GM12878 (cell line): ENCODE results near the gene SERPINB13. TPM values are rescaled to one million over a fixed set of nuclear protein-coding genes. Genes with fewer than 3 reads are reported as not detected.

Experiments used
- ATAC-seq: fragments of 200-7000 bp; cut with Tn5 transposase; 3 replicates; pipeline ENCODE4 v1.9.1; 2020; ENCODE audit warnings: mild to moderate bottlenecking, moderate library complexity
- BruUV-seq: library from RNA; stranded (reverse); fragments of 400-500 nt; replicated peaks from 2 replicates; lab custom pipeline; 2021; lab: Mats Ljungman, UMichigan
- CTCF ChIA-PET: fragments of 300-600 bp; sonication (Branson Sonifier 250); formaldehyde crosslinking; extraction: SDS; loops from one replicate; lab custom pipeline; 2021; ENCODE audit warnings: inconsistent platforms; lab: Yijun Ruan, JAX
- POLR2A ChIA-PET: fragments of 350-600 bp; formaldehyde crosslinking; extraction: SDS; loops from one replicate; lab custom pipeline; 2021; ENCODE audit warnings: inconsistent platforms; lab: Charles Lee
- RAD21 ChIA-PET: fragments of 300-600 bp; sonication (Branson Sonifier 250); formaldehyde crosslinking; loops from one replicate; lab custom pipeline; 2023; ENCODE audit warnings: antibody characterized with exemption; ENCODE audit not compliant: unreplicated experiment; lab: Charles Lee
- SMC1A ChIA-PET: fragments of 300-600 bp; sonication (Branson Sonifier 250); formaldehyde crosslinking; loops from one replicate; lab custom pipeline; 2023; ENCODE audit not compliant: unreplicated experiment, uncharacterized antibody; lab: Charles Lee
- DNase-seq: peaks from one replicate; pipeline ENCODE4 v3.0.0-alpha.2; 2011; ENCODE audit warnings: low read depth, low spot score
- FAIRE-seq: peaks from 3 replicates; lab custom pipeline; 2011; peaks lifted over from hg19 to GRCh38; lab: Jason Lieb, UNC
- H2AFZ ChIP-seq: 2 replicates; pipeline ENCODE4 v1.6.0; 2011; ENCODE audit warnings: low read depth, low read length, control low read depth; ENCODE audit not compliant: control insufficient read depth
- H3K27ac ChIP-seq: 2 replicates; pipeline ENCODE4 v1.5.1; 2011; ENCODE audit warnings: control low read depth; ENCODE audit not compliant: control insufficient read depth, insufficient read depth
- H3K27me3 ChIP-seq, 2 experiments: replicated peaks in 1 of 2; 2 replicates each; pipeline versions ENCODE4 v1.6.0 to v1.6.1; 2011; ENCODE audit warnings: low read length in 1 of 2; ENCODE audit not compliant: control insufficient read depth in 2 of 2, insufficient read depth in 2 of 2
- H3K36me3 ChIP-seq, 2 experiments: 2 replicates each; pipeline ENCODE4 v1.5.1; 2011; ENCODE audit warnings: low read length in 1 of 2; ENCODE audit not compliant: control insufficient read depth in 2 of 2, insufficient read depth in 2 of 2
- H3K4me1 ChIP-seq: 2 replicates; pipeline ENCODE4 v1.6.1; 2011; ENCODE audit warnings: mild to moderate bottlenecking, low read length, moderate library complexity, mixed read lengths; ENCODE audit not compliant: control insufficient read depth, insufficient read depth
- H3K4me2 ChIP-seq: 2 replicates; pipeline ENCODE4 v1.6.0; 2011; ENCODE audit warnings: control low read depth; ENCODE audit not compliant: control insufficient read depth, insufficient read depth
- H3K4me3 ChIP-seq: fragments of 200-600 bp; sonication (generic); 2 replicates; pipeline ENCODE4 v1.5.1; 2016
- H3K79me2 ChIP-seq: 2 replicates; pipeline ENCODE4 v1.6.0; 2011; ENCODE audit warnings: low read length; ENCODE audit not compliant: control insufficient read depth, insufficient read depth
- H3K9ac ChIP-seq: 2 replicates; pipeline ENCODE4 v1.8.0; 2011; ENCODE audit warnings: low read length, control low read depth, mixed read lengths; ENCODE audit not compliant: control insufficient read depth, insufficient read depth
- H3K9me3 ChIP-seq: replicated peaks from 3 replicates; pipeline ENCODE4 v1.5.1; 2011; ENCODE audit warnings: mild to moderate bottlenecking, low read length; ENCODE audit not compliant: control insufficient read depth, insufficient read depth
- H4K20me1 ChIP-seq: 2 replicates; pipeline ENCODE4 v1.6.0; 2011; ENCODE audit not compliant: control insufficient read depth, insufficient read depth
- BHLHE40 ChIP-seq, 2 experiments: fragments of 450-650 bp in 1 of 2; IDR thresholded peaks; 2 replicates each; pipeline ENCODE4 v1.6.1; 2011 to 2017; ENCODE audit warnings: low read depth in 2 of 2, borderline replicate concordance in 1 of 2, improper control_type of control experiment in 1 of 2, low read length in 1 of 2, mild to moderate bottlenecking in 1 of 2
- GABPA ChIP-seq: IDR thresholded peaks from 2 replicates; pipeline ENCODE4 v1.6.1; 2014; ENCODE audit warnings: antibody characterized with exemption, low read depth, mild to moderate bottlenecking, inconsistent platforms
- POLR2AphosphoS5 ChIP-seq: IDR thresholded peaks from 2 replicates; pipeline ENCODE4 v1.6.1; 2011; ENCODE audit warnings: mild to moderate bottlenecking, low read length, inconsistent platforms
- SPI1 ChIP-seq: IDR thresholded peaks from 2 replicates; pipeline ENCODE4 v1.6.1; 2011; ENCODE audit warnings: low read depth, mild to moderate bottlenecking, low read length, moderate library complexity, borderline replicate concordance; ENCODE audit not compliant: insufficient read depth
- SREBF2 ChIP-seq: IDR thresholded peaks from 2 replicates; pipeline ENCODE4 v1.6.1; 2012; ENCODE audit warnings: mild to moderate bottlenecking, low read length
- STAT1 ChIP-seq: fragments of 450-650 bp; conservative IDR thresholded peaks from 2 replicates; pipeline ENCODE4 v1.6.1; 2014; ENCODE audit warnings: antibody characterized with exemption, mild to moderate bottlenecking
- SUPT20H ChIP-seq: IDR thresholded peaks from 2 replicates; pipeline ENCODE4 v1.6.1; 2011; ENCODE audit warnings: low read depth, mild to moderate bottlenecking, low read length, moderate library complexity, borderline replicate concordance; ENCODE audit not compliant: control insufficient read depth
- SUZ12 ChIP-seq: fragments of 200-600 bp; sonication (generic); IDR thresholded peaks from one replicate; pipeline ENCODE4 v1.6.1; 2018; ENCODE audit warnings: antibody characterized with exemption, mild to moderate bottlenecking; ENCODE audit not compliant: unreplicated experiment
- TCF12 ChIP-seq: IDR thresholded peaks from 2 replicates; pipeline ENCODE4 v1.6.1; 2011; ENCODE audit warnings: low read depth, mild to moderate bottlenecking, low read length
- WGBS: methylation state at CpG from one replicate; pipeline ENCODE4 v1.1.6; 2016; ENCODE audit warnings: low lambda C conversion rate; ENCODE audit not compliant: insufficient replicate concordance, insufficient coverage; ENCODE audit errors: missing lambda C conversion rate; 5-methylcytosine and 5-hydroxymethylcytosine counted together
- in situ Hi-C: fragments of 300-500 bp; cut with MboI; formaldehyde crosslinking; loops from 9 replicates; pipeline ENCODE4 v1.14.3; 2018; ENCODE audit warnings: mixed read lengths
- intact Hi-C: fragments of 100-400 bp; cut with micrococcal nuclease; formaldehyde crosslinking; loops from one replicate; pipeline ENCODE4 v1.14.2; 2022; ENCODE audit not compliant: unreplicated experiment
- polyA plus RNA-seq, 11 experiments: library from polyadenylated mRNA; depleted of rRNA in 4 of 11; unstranded in 6 of 11; stranded (reverse) in 5 of 11; fragments of >200 nt; fragmentation: Nextera tagmentation in 4 of 11; fragmentation: Illumina TruSeq in 1 of 11; extraction: Ambion mirVana in 4 of 11; extraction: Trizol in 1 of 11; gene quantifications; 1 replicate in 1 of 11; 2 replicates in 10 of 11; pipeline versions ENCODE4 v1.2.1 to v1.2.3, GENCODE V29; 2011 to 2016; ENCODE audit warnings: inconsistent platforms in 2 of 11, missing spikeins in 2 of 11, low read depth in 1 of 11
- total RNA-seq, 4 experiments: library from RNA; depleted of rRNA in 3 of 4; stranded (reverse); fragments of >200 nt in 3 of 4; fragmentation: Illumina TruSeq in 1 of 4; extraction: Trizol in 1 of 4; gene quantifications; 2 replicates each; pipeline versions ENCODE4 v1.2.1 to v1.2.3, GENCODE V29; 2013 to 2021
- TF ChIP-seq, protein P1 (sequence below): IDR thresholded peaks from 2 replicates; pipeline ENCODE4 v1.6.1; 2011; ENCODE audit warnings: low read depth, mild to moderate bottlenecking, low read length, moderate library complexity, borderline replicate concordance; ENCODE audit errors: extremely low read depth
- TF ChIP-seq, protein P2 (sequence below): IDR thresholded peaks from 2 replicates; pipeline ENCODE4 v1.6.1; 2012; ENCODE audit warnings: improper control_type of control experiment, low read depth, low read length; ENCODE audit not compliant: insufficient replicate concordance
- TF ChIP-seq, protein P3 (sequence below): fragments of 150-350 bp; IDR thresholded peaks from 2 replicates; pipeline ENCODE4 v1.6.1; 2014; ENCODE audit warnings: mild to moderate bottlenecking, low read depth, low read length
- TF ChIP-seq, protein P4 (sequence below): fragments of 450-650 bp; IDR thresholded peaks from 2 replicates; pipeline ENCODE4 v1.6.1; 2016; ENCODE audit warnings: mild to moderate bottlenecking, moderate library complexity, borderline replicate concordance

SERPINB13 gene
- total and polyA plus RNA-seq, 10 of the 15 experiments (the other 5 are each of a cell fraction or from before 2014, with no cell fraction given), result not detected

DNA sequence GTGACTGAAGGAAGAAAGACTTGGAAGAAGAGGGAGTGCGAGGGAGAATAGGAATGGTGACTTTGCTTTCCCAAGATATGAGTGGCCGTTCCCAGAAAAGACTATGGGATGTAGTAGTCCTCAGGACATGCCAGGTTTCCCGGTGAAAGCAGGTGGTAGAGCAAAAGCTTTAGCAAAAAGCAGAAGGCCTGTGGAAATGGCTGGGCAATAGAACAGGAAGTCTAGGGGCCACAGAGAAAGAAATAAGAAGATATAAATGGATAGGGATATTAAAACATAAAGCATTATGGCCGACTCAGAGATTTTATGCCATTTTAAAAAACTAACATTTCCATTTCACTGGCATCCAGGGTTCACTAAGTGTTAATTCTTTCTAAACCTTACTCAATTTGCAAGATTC lies 1.2 kb upstream of the SERPINB13 start:
- H3K27ac ChIP-seq, result no peak overlapping the region
- no peaks in the 10 kb centered on the region for H3K36me3 ChIP-seq
- H3K4me3 ChIP-seq, result no peak overlapping the region
- H3K27me3 ChIP-seq, result peaks cover 0 to 3% of the 10 kb centered on the region in 2 experiments; a peak in 3 of 4 replicates
- WGBS, result 26% methylated on average over 4 of the region's 4 CpGs
- intact Hi-C loops, result no loop called here
- DNase-seq, result no peak
- H4K20me1 ChIP-seq, result no peaks in the 10 kb centered on the region
- CTCF ChIA-PET, result no interaction called here
- H3K4me2 ChIP-seq, result no peak overlapping the region
- H3K9me3 ChIP-seq, result no peaks in the 10 kb centered on the region
- TF ChIP-seq BHLHE40 (IDR thresholded peaks at IDR 0.05; ENCODE audit: borderline replicate concordance in 1 of 2, low read depth in 2 of 2, low read length in 1 of 2) (no peak), SUPT20H (no peak), TCF12 (no peak), SUZ12 (no peak), GABPA (no peak), SPI1 (no peak), POLR2AphosphoS5 (no peak), SREBF2 (no peak), STAT1 (no peak)
- TF ChIP-seq, protein P1, sequence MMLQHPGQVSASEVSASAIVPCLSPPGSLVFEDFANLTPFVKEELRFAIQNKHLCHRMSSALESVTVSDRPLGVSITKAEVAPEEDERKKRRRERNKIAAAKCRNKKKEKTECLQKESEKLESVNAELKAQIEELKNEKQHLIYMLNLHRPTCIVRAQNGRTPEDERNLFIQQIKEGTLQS, result no peak
- TF ChIP-seq, protein P2, sequence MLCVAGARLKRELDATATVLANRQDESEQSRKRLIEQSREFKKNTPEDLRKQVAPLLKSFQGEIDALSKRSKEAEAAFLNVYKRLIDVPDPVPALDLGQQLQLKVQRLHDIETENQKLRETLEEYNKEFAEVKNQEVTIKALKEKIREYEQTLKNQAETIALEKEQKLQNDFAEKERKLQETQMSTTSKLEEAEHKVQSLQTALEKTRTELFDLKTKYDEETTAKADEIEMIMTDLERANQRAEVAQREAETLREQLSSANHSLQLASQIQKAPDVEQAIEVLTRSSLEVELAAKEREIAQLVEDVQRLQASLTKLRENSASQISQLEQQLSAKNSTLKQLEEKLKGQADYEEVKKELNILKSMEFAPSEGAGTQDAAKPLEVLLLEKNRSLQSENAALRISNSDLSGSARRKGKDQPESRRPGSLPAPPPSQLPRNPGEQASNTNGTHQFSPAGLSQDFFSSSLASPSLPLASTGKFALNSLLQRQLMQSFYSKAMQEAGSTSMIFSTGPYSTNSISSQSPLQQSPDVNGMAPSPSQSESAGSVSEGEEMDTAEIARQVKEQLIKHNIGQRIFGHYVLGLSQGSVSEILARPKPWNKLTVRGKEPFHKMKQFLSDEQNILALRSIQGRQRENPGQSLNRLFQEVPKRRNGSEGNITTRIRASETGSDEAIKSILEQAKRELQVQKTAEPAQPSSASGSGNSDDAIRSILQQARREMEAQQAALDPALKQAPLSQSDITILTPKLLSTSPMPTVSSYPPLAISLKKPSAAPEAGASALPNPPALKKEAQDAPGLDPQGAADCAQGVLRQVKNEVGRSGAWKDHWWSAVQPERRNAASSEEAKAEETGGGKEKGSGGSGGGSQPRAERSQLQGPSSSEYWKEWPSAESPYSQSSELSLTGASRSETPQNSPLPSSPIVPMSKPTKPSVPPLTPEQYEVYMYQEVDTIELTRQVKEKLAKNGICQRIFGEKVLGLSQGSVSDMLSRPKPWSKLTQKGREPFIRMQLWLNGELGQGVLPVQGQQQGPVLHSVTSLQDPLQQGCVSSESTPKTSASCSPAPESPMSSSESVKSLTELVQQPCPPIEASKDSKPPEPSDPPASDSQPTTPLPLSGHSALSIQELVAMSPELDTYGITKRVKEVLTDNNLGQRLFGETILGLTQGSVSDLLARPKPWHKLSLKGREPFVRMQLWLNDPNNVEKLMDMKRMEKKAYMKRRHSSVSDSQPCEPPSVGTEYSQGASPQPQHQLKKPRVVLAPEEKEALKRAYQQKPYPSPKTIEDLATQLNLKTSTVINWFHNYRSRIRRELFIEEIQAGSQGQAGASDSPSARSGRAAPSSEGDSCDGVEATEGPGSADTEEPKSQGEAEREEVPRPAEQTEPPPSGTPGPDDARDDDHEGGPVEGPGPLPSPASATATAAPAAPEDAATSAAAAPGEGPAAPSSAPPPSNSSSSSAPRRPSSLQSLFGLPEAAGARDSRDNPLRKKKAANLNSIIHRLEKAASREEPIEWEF, result no peak
- TF ChIP-seq, protein P3, sequence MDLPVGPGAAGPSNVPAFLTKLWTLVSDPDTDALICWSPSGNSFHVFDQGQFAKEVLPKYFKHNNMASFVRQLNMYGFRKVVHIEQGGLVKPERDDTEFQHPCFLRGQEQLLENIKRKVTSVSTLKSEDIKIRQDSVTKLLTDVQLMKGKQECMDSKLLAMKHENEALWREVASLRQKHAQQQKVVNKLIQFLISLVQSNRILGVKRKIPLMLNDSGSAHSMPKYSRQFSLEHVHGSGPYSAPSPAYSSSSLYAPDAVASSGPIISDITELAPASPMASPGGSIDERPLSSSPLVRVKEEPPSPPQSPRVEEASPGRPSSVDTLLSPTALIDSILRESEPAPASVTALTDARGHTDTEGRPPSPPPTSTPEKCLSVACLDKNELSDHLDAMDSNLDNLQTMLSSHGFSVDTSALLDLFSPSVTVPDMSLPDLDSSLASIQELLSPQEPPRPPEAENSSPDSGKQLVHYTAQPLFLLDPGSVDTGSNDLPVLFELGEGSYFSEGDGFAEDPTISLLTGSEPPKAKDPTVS, result no peak
- TF ChIP-seq, protein P4, sequence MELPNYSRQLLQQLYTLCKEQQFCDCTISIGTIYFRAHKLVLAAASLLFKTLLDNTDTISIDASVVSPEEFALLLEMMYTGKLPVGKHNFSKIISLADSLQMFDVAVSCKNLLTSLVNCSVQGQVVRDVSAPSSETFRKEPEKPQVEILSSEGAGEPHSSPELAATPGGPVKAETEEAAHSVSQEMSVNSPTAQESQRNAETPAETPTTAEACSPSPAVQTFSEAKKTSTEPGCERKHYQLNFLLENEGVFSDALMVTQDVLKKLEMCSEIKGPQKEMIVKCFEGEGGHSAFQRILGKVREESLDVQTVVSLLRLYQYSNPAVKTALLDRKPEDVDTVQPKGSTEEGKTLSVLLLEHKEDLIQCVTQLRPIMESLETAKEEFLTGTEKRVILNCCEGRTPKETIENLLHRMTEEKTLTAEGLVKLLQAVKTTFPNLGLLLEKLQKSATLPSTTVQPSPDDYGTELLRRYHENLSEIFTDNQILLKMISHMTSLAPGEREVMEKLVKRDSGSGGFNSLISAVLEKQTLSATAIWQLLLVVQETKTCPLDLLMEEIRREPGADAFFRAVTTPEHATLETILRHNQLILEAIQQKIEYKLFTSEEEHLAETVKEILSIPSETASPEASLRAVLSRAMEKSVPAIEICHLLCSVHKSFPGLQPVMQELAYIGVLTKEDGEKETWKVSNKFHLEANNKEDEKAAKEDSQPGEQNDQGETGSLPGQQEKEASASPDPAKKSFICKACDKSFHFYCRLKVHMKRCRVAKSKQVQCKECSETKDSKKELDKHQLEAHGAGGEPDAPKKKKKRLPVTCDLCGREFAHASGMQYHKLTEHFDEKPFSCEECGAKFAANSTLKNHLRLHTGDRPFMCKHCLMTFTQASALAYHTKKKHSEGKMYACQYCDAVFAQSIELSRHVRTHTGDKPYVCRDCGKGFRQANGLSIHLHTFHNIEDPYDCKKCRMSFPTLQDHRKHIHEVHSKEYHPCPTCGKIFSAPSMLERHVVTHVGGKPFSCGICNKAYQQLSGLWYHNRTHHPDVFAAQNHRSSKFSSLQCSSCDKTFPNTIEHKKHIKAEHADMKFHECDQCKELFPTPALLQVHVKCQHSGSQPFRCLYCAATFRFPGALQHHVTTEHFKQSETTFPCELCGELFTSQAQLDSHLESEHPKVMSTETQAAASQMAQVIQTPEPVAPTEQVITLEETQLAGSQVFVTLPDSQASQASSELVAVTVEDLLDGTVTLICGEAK, result no peak
- SMC1A ChIA-PET, result no interaction called here
- BruUV-seq, result no TSS peak
- no peak for ATAC-seq
- in situ Hi-C loops, result no loop called here
- no peaks in the 10 kb centered on the region for H3K4me1 ChIP-seq
- no peak for FAIRE-seq
- H3K79me2 ChIP-seq, result no peaks in the 10 kb centered on the region
- H3K9ac ChIP-seq, result no peak overlapping the region
- H2AFZ ChIP-seq, result no peak overlapping the region
- POLR2A ChIA-PET, result no interaction called here
- RAD21 ChIA-PET, result no interaction called here
